MM.1S (cell line): ENCODE results near the gene TSPEAR.

ENCODE experiments used
- DNase-seq: peaks from one replicate; pipeline ENCODE4 v3.0.0-alpha.2; 2015
- H2AFZ ChIP-seq: fragments of 300-600 bp; sonication (generic); 2 replicates; pipeline ENCODE4 v1.6.0; 2016; ENCODE audit warnings: antibody characterized with exemption, low read length
- H3F3A ChIP-seq: fragments of 300-600 bp; sonication (generic); 2 replicates; pipeline ENCODE4 v1.6.1; 2016; ENCODE audit warnings: mild to moderate bottlenecking, antibody characterized with exemption, low read length, moderate library complexity, mixed read lengths; ENCODE audit not compliant: insufficient read depth
- H3K27ac ChIP-seq: fragments of 300-600 bp; sonication (generic); 2 replicates; pipeline ENCODE4 v1.5.1; 2016; ENCODE audit warnings: mild to moderate bottlenecking, low read length
- H3K27me3 ChIP-seq: fragments of 300-600 bp; sonication (generic); replicated peaks from 2 replicates; pipeline ENCODE4 v1.6.0; 2016; ENCODE audit warnings: low read length; ENCODE audit not compliant: insufficient read depth
- H3K36me3 ChIP-seq: fragments of 300-600 bp; sonication (generic); replicated peaks from 2 replicates; pipeline ENCODE4 v1.6.1; 2016; ENCODE audit warnings: mild to moderate bottlenecking, low read length, mixed read lengths; ENCODE audit not compliant: insufficient read depth
- H3K4me1 ChIP-seq: fragments of 300-600 bp; sonication (generic); 2 replicates; pipeline ENCODE4 v1.6.1; 2016; ENCODE audit warnings: low read length, mixed read lengths
- H3K4me2 ChIP-seq: fragments of 300-600 bp; sonication (generic); 2 replicates; pipeline ENCODE4 v1.6.0; 2016; ENCODE audit warnings: low read depth, low read length
- H3K4me3 ChIP-seq: fragments of 300-600 bp; sonication (generic); 2 replicates; pipeline ENCODE4 v1.5.1; 2016; ENCODE audit warnings: low read length, mixed read lengths
- H3K79me2 ChIP-seq: fragments of 300-600 bp; sonication (generic); 2 replicates; pipeline ENCODE4 v1.6.1; 2016; ENCODE audit warnings: mixed run types, low read length, mixed read lengths
- H3K9ac ChIP-seq: fragments of 300-600 bp; sonication (generic); 2 replicates; pipeline ENCODE4 v1.6.1; 2016; ENCODE audit warnings: low read length, mixed read lengths
- H3K9me2 ChIP-seq: fragments of 300-600 bp; sonication (generic); replicated peaks from 2 replicates; pipeline ENCODE4 v1.6.1; 2016; ENCODE audit warnings: mild to moderate bottlenecking, low read length, mixed read lengths; ENCODE audit not compliant: insufficient read depth
- H3K9me3 ChIP-seq: fragments of 300-600 bp; sonication (generic); replicated peaks from 2 replicates; pipeline ENCODE4 v1.6.1; 2016; ENCODE audit warnings: mild to moderate bottlenecking, low read length, mixed read lengths; ENCODE audit not compliant: insufficient read depth
- H4K20me1 ChIP-seq: fragments of 300-600 bp; sonication (generic); 2 replicates; pipeline ENCODE4 v1.6.1; 2016; ENCODE audit warnings: mild to moderate bottlenecking, low read length, moderate library complexity, mixed read lengths; ENCODE audit not compliant: insufficient read depth
- CTCF ChIP-seq: fragments of 300-600 bp; sonication (generic); IDR thresholded peaks from 2 replicates; pipeline ENCODE4 v1.5.1; 2016; ENCODE audit warnings: antibody characterized with exemption, low read length, mixed read lengths
- EZH2 ChIP-seq: fragments of 300-600 bp; sonication (generic); optimal IDR thresholded peaks from 2 replicates; pipeline ENCODE3; 2017; ENCODE audit warnings: low read depth, mild to moderate bottlenecking, antibody characterized with exemption, low read length, mixed read lengths
- EZH2phosphoT487 ChIP-seq: fragments of 300-600 bp; sonication (generic); IDR thresholded peaks from 2 replicates; pipeline ENCODE4 v1.6.1; 2018; ENCODE audit warnings: antibody characterized with exemption, low read length

TSPEAR gene

GRCh38 chr21:44510508-44511218 is 200.7 kb downstream of the TSPEAR start:
- TF ChIP-seq EZH2phosphoT487, result no peak
- TF ChIP-seq EZH2, result no peak
- TF ChIP-seq CTCF, result peak; percentile 97
- H2AFZ ChIP-seq, result peak overlapping the region; percentile 36
- no peaks in the 10 kb centered on the region for H3K9me3 ChIP-seq

GRCh38 chr21:44510109-44510507 is 201.3 kb downstream of the TSPEAR start:
- Histone ChIP-seq H4K20me1 (no peaks in the 10 kb centered on the region), H3K4me3 (peak overlapping the region; percentile 25; the same call in 1 of the 2 replicates), H3K27me3 (peaks cover 95% of the 10 kb centered on the region), H3K9me3 (no peaks in the 10 kb centered on the region), H3K27ac (no peak overlapping the region), H3F3A (no peaks in the 10 kb centered on the region), H3K9ac (no peak overlapping the region; the same call in 1 of the 2 replicates), H3K4me2 (peak overlapping the region; percentile 56), H2AFZ (peak overlapping the region; percentile 36), H3K36me3 (no peaks in the 10 kb centered on the region), H3K79me2 (no peaks in the 10 kb centered on the region), H3K9me2 (no peaks in the 10 kb centered on the region), H3K4me1 (no peaks in the 10 kb centered on the region; the same call in 1 of the 2 replicates)
- TF ChIP-seq EZH2, result no peak
- no peak for TF ChIP-seq CTCF
- TF ChIP-seq EZH2phosphoT487, result no peak
- no peak for DNase-seq

More at GRCh38 chr21:44510508-44511218, 200.7 kb downstream of the TSPEAR start:
- Histone ChIP-seq H3K36me3 (no peaks in the 10 kb centered on the region), H3K27ac (no peak overlapping the region), H3K4me3 (peak overlapping the region; percentile 25; the same call in 1 of the 2 replicates), H3K27me3 (peaks cover 97% of the 10 kb centered on the region), H3K9ac (no peak overlapping the region; the same call in 1 of the 2 replicates), H3K79me2 (no peaks in the 10 kb centered on the region), H3K4me2 (peak overlapping the region; percentile 56), H3F3A (no peaks in the 10 kb centered on the region), H4K20me1 (no peaks in the 10 kb centered on the region), H3K9me2 (no peaks in the 10 kb centered on the region), H3K4me1 (no peaks in the 10 kb centered on the region; the same call in 1 of the 2 replicates)
- peak; percentile 77 for DNase-seq

- Histone ChIP-seq H3K79me2 (no peaks in the 10 kb centered on the region), H3K9ac (no peak overlapping the region), H3K27ac (no peak overlapping the region), H3K27me3 (peaks cover 95% of the 10 kb centered on the region), H3K4me3 (no peak overlapping the region), H3K9me3 (no peaks in the 10 kb centered on the region), H3K36me3 (no peaks in the 10 kb centered on the region), H3K9me2 (no peaks in the 10 kb centered on the region), H2AFZ (no peak overlapping the region), H3K4me1 (no peaks in the 10 kb centered on the region; the same call in 1 of the 2 replicates), H3K4me2 (no peak overlapping the region), H4K20me1 (no peaks in the 10 kb centered on the region), H3F3A (no peaks in the 10 kb centered on the region)
- peak; percentile 47 for DNase-seq
- TF ChIP-seq CTCF, result peak; percentile 61
- no peak for TF ChIP-seq EZH2phosphoT487
These were observed 201.8 kb downstream of the TSPEAR start for GRCh38 chr21:44509539-44509938.
